OCI-LY1 (cell line): ENCODE results near the gene WDR72.
"Not testable (repeated sequence)": the region's sequence is repeated elsewhere in the genome, so short reads cannot be mapped to it uniquely, and the experiment has no call there.

Source experiments
- H2AFZ ChIP-seq: fragments of 200-600 bp; sonication (generic), shearing (Covaris generic); 2 replicates; pipeline ENCODE4 v1.6.0; 2014; ENCODE audit warnings: antibody characterized with exemption, mild to moderate bottlenecking, low read length
- H3F3A ChIP-seq: fragments of 200-600 bp; sonication (generic), shearing (Covaris generic); 2 replicates; pipeline ENCODE4 v1.6.0; 2014; ENCODE audit warnings: mild to moderate bottlenecking, antibody characterized with exemption, low read length, moderate library complexity; ENCODE audit not compliant: insufficient read depth
- H3K27ac ChIP-seq: fragments of 200-600 bp; sonication (generic); 2 replicates; pipeline ENCODE4 v1.5.1; 2014; ENCODE audit warnings: low read length, mixed run types, mild to moderate bottlenecking, low read depth; ENCODE audit not compliant: poor library complexity, severe bottlenecking
- H3K27me3 ChIP-seq: fragments of 200-600 bp; sonication (generic); 2 replicates; pipeline ENCODE4 v1.6.0; 2014; ENCODE audit warnings: antibody characterized with exemption, mild to moderate bottlenecking, low read length, moderate library complexity; ENCODE audit not compliant: insufficient read depth
- H3K36me3 ChIP-seq: fragments of 200-600 bp; sonication (generic); 2 replicates; pipeline ENCODE4 v1.6.1; 2014; ENCODE audit warnings: mild to moderate bottlenecking, antibody characterized with exemption, low read length, moderate library complexity, mixed read lengths; ENCODE audit not compliant: insufficient read depth
- H3K4me1 ChIP-seq: fragments of 200-600 bp; sonication (generic); 2 replicates; pipeline ENCODE4 v1.5.1; 2014; ENCODE audit warnings: mild to moderate bottlenecking, low read length, moderate library complexity; ENCODE audit not compliant: insufficient read depth, severe bottlenecking
- H3K4me2 ChIP-seq: fragments of 200-600 bp; sonication (generic), shearing (Covaris generic); 2 replicates; pipeline ENCODE4 v1.6.1; 2014; ENCODE audit warnings: low read length
- H3K4me3 ChIP-seq: fragments of 200-600 bp; sonication (generic); 2 replicates; pipeline ENCODE4 v1.5.1; 2014; ENCODE audit warnings: low read length, low read depth, mild to moderate bottlenecking, mixed read lengths; ENCODE audit not compliant: poor library complexity, severe bottlenecking
- H3K79me2 ChIP-seq: fragments of 200-600 bp; shearing (Covaris generic); 2 replicates; pipeline ENCODE4 v1.6.1; 2016; ENCODE audit warnings: mixed run types, low read length, mixed read lengths; ENCODE audit not compliant: insufficient read depth
- H3K9ac ChIP-seq: fragments of 200-600 bp; sonication (generic), shearing (Covaris generic); 2 replicates; pipeline ENCODE4 v1.6.1; 2014; ENCODE audit warnings: mild to moderate bottlenecking, low read length, mixed read lengths
- H3K9me2 ChIP-seq: fragments of 200-600 bp; sonication (generic), shearing (Covaris generic); 2 replicates; pipeline ENCODE4 v1.6.1; 2014; ENCODE audit warnings: low read depth, mild to moderate bottlenecking, low read length, mixed read lengths
- H3K9me3 ChIP-seq: fragments of 200-600 bp; shearing (Covaris generic); 2 replicates; pipeline ENCODE4 v1.6.1; 2014; ENCODE audit warnings: low read length, mixed read lengths
- H4K20me1 ChIP-seq: fragments of 200-600 bp; sonication (generic), shearing (Covaris generic); 2 replicates; pipeline ENCODE4 v1.6.0; 2016; ENCODE audit warnings: mild to moderate bottlenecking, low read length; ENCODE audit not compliant: insufficient read depth
- CTCF ChIP-seq: fragments of 200-600 bp; sonication (generic), shearing (Covaris generic); IDR thresholded peaks from 2 replicates; pipeline ENCODE4 v1.5.1; 2017; ENCODE audit warnings: mild to moderate bottlenecking, antibody characterized with exemption, low read length, moderate library complexity, mixed read lengths
- EZH2 ChIP-seq: fragments of 200-600 bp; sonication (generic), shearing (Covaris generic); IDR thresholded peaks from 2 replicates; pipeline ENCODE4 v1.8.0; 2017; ENCODE audit warnings: borderline replicate concordance, mixed run types, mild to moderate bottlenecking, antibody characterized with exemption, low read length, moderate library complexity, mixed read lengths

The WDR72 gene

DNA sequence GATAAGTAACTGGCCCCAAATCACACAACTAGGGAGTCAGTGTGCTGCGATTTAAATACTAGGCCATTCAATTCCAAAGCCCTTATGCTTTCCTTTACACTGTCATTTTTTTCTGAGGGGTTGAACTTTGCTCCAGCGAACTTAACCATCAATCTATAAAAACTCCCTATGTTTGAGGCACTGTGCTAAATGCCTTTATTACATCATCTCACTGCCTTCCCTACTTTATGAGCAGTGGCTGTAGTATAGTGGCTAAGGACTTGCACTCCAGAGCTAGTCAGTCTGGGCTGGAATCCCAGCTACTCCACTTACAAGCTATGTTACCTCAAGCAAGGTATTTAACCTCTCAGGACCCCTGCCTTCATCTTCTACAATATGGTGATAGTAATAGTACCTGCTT, 26.9 kb upstream of the WDR72 start:
- Histone ChIP-seq H4K20me1 (no peaks in the 10 kb centered on the region), H3K79me2 (no peaks in the 10 kb centered on the region), H3K27me3 (no peaks in the 10 kb centered on the region), H3F3A (no peaks in the 10 kb centered on the region), H3K9me3 (no peaks in the 10 kb centered on the region), H2AFZ (no peak overlapping the region), H3K9ac (no peak overlapping the region), H3K4me3 (no peak overlapping the region), H3K9me2 (no peaks in the 10 kb centered on the region), H3K27ac (no peak overlapping the region), H3K4me1 (no peaks in the 10 kb centered on the region), H3K4me2 (no peak overlapping the region), H3K36me3 (no peaks in the 10 kb centered on the region)
- no peak for TF ChIP-seq CTCF
- no peak for TF ChIP-seq EZH2

- not testable (repeated sequence) for H3F3A ChIP-seq, H3K27me3 ChIP-seq, H2AFZ ChIP-seq, H3K4me2 ChIP-seq, H3K27ac ChIP-seq, H3K4me1 ChIP-seq, H3K9me2 ChIP-seq, H3K9ac ChIP-seq, H3K9me3 ChIP-seq, H3K4me3 ChIP-seq, H3K36me3 ChIP-seq, H4K20me1 ChIP-seq, H3K79me2 ChIP-seq
Observed at GRCh38 chr15:53785241-53785640, 25.8 kb upstream of the WDR72 start.

DNA sequence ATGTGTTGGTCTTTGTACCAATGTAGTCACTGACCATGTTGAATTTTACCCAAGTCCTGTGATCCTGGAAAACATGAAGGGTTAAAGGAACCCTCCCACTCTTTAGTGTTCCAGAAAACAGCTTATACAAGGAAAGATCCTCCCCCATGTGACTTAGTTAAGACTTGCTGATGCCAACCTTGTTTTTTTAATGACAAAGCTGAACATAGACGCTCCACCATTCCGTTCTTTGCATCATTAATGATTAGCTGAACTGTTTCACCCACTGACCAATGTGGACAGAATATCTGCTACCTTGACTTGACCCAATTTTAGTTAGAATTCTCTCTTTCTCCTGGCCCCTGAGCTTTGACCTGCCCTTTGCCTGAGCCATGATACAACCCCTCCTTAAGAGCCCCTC, 3.5 kb upstream of the WDR72 start:
- Histone ChIP-seq H3K4me1 (no peaks in the 10 kb centered on the region), H3K9ac (no peak overlapping the region), H3K36me3 (no peaks in the 10 kb centered on the region), H3K9me2 (no peaks in the 10 kb centered on the region), H3K27me3 (no peaks in the 10 kb centered on the region), H3F3A (no peaks in the 10 kb centered on the region), H3K27ac (no peak overlapping the region), H3K79me2 (no peaks in the 10 kb centered on the region), H2AFZ (no peak overlapping the region), H3K9me3 (no peaks in the 10 kb centered on the region), H3K4me2 (no peak overlapping the region), H3K4me3 (no peak overlapping the region), H4K20me1 (no peaks in the 10 kb centered on the region)
- TF ChIP-seq CTCF (no peak), EZH2 (no peak)

GRCh38 chr15:53758412-53758811, 1.1 kb downstream of the WDR72 start:
- no peaks in the 10 kb centered on the region for H3K79me2 ChIP-seq
- H4K20me1 ChIP-seq = no peaks in the 10 kb centered on the region
- no peaks in the 10 kb centered on the region for H3K36me3 ChIP-seq
- no peak overlapping the region for H3K9ac ChIP-seq
- H3F3A ChIP-seq = no peaks in the 10 kb centered on the region
- no peaks in the 10 kb centered on the region for H3K4me1 ChIP-seq
- no peaks in the 10 kb centered on the region for H3K9me3 ChIP-seq
- no peak for TF ChIP-seq CTCF
- TF ChIP-seq EZH2 = no peak
- no peak overlapping the region for H2AFZ ChIP-seq
- H3K27me3 ChIP-seq = no peaks in the 10 kb centered on the region
- H3K4me2 ChIP-seq = no peak overlapping the region
- no peak overlapping the region for H3K4me3 ChIP-seq
- H3K9me2 ChIP-seq = no peaks in the 10 kb centered on the region
- no peak overlapping the region for H3K27ac ChIP-seq
